H1 (cell line): ENCODE measurements around the gene ACKR3. TPM values are rescaled to one million over a fixed set of nuclear protein-coding genes. Genes with fewer than 3 reads are reported as not detected.

Experiments
- CTCF ChIA-PET: fragments of 300-600 bp; sonication (Branson Sonifier 250); formaldehyde crosslinking; loops from one replicate; lab custom pipeline; 2021; ENCODE audit not compliant: partially characterized antibody; lab: Charles Lee
- POLR2A ChIA-PET: fragments of 300-600 bp; sonication (Branson Sonifier 250); formaldehyde crosslinking; loops from one replicate; lab custom pipeline; 2021; ENCODE audit warnings: inconsistent platforms; ENCODE audit not compliant: partially characterized antibody; lab: Charles Lee
- DNase-seq, 2 experiments: peaks; one replicate each; pipeline versions ENCODE4 v3.0.0 to v3.0.0-alpha.2; 2010 to 2022; ENCODE audit warnings: low spot score in 2 of 2, low read depth in 1 of 2, mixed read lengths in 1 of 2
- FAIRE-seq: peaks from 2 replicates; lab custom pipeline; 2011; peaks lifted over from hg19 to GRCh38; lab: Jason Lieb, UNC
- H2AFZ ChIP-seq: 2 replicates; pipeline ENCODE4 v1.8.1; 2012; ENCODE audit warnings: low read length, inconsistent platforms
- H2AK5ac ChIP-seq: 2 replicates; pipeline ENCODE4 v1.6.1; 2013; ENCODE audit warnings: low read depth, low read length
- H2BK120ac ChIP-seq: replicated peaks from 2 replicates; pipeline ENCODE3; 2013; ENCODE audit warnings: low read depth, low read length, inconsistent platforms
- H2BK12ac ChIP-seq: 2 replicates; pipeline ENCODE4 v1.6.1; 2013; ENCODE audit warnings: low read depth, low read length
- H2BK15ac ChIP-seq: 2 replicates; pipeline ENCODE4 v1.6.1; 2013; ENCODE audit warnings: low read length
- H2BK20ac ChIP-seq: 2 replicates; pipeline ENCODE4 v1.6.1; 2013; ENCODE audit warnings: low read length
- H2BK5ac ChIP-seq: 2 replicates; pipeline ENCODE4 v1.6.1; 2013; ENCODE audit warnings: low read depth, low read length
- H3K14ac ChIP-seq: 2 replicates; pipeline ENCODE4 v1.6.1; 2013; ENCODE audit warnings: inconsistent platforms; ENCODE audit not compliant: insufficient read length
- H3K18ac ChIP-seq: 2 replicates; pipeline ENCODE4 v1.6.1; 2013; ENCODE audit warnings: low read length; ENCODE audit errors: extremely low read depth
- H3K23ac ChIP-seq: 2 replicates; pipeline ENCODE4 v1.6.1; 2013; ENCODE audit warnings: inconsistent platforms; ENCODE audit not compliant: insufficient read length
- H3K23me2 ChIP-seq: 2 replicates; pipeline ENCODE4 v1.6.1; 2013; ENCODE audit warnings: low read depth, low read length
- H3K27ac ChIP-seq: 2 replicates; pipeline ENCODE4 v1.6.1; 2011; ENCODE audit warnings: low read depth, low read length, inconsistent platforms
- H3K27me3 ChIP-seq, 4 experiments: replicated peaks in 1 of 4; 1 replicate in 1 of 4; 2 replicates in 3 of 4; pipeline versions ENCODE4 v1.6.1 to v1.8.1; 2011 to 2013; ENCODE audit warnings: low read length in 3 of 4, mild to moderate bottlenecking in 3 of 4, inconsistent platforms in 2 of 4, mixed read lengths in 2 of 4, moderate library complexity in 1 of 4; ENCODE audit not compliant: control insufficient read depth in 3 of 4, insufficient read depth in 3 of 4; ENCODE audit errors: extremely low read depth in 1 of 4
- H3K36me3 ChIP-seq, 4 experiments: 2 replicates each; pipeline versions ENCODE4 v1.6.1 to v1.8.1; 2011 to 2013; ENCODE audit warnings: mild to moderate bottlenecking in 4 of 4, low read length in 3 of 4, moderate library complexity in 2 of 4, control low read depth in 1 of 4, inconsistent platforms in 1 of 4; ENCODE audit not compliant: insufficient read depth in 4 of 4, control insufficient read depth in 2 of 4
- H3K4ac ChIP-seq: replicated peaks from 2 replicates; pipeline ENCODE3; 2013; ENCODE audit warnings: low read length, low read depth, mixed read lengths, inconsistent platforms; ENCODE audit not compliant: insufficient read length
- H3K4me1 ChIP-seq, 4 experiments: replicated peaks in 1 of 4; 1 replicate in 1 of 4; 2 replicates in 3 of 4; pipeline versions ENCODE4 v1.6.1 to v1.8.1; 2011 to 2013; ENCODE audit warnings: low read length in 3 of 4, inconsistent platforms in 2 of 4, mixed read lengths in 1 of 4; ENCODE audit not compliant: insufficient read depth in 4 of 4, control insufficient read depth in 3 of 4
- H3K4me2 ChIP-seq, 2 experiments: 2 replicates each; pipeline versions ENCODE4 v1.6.1 to v1.8.1; 2011 to 2013; ENCODE audit warnings: low read depth in 2 of 2, low read length in 2 of 2, control low read depth in 1 of 2, inconsistent platforms in 1 of 2, mild to moderate bottlenecking in 1 of 2; ENCODE audit not compliant: insufficient read depth in 1 of 2
- H3K4me3 ChIP-seq, 4 experiments: fragments of 200-600, 300-600 bp in 1 of 4; sonication (generic), shearing (Covaris generic), sonication (Bioruptor Twin) in 1 of 4; 2 replicates each; pipeline versions ENCODE4 v1.5.1 to v1.8.1; 2011 to 2016; ENCODE audit warnings: low read length in 4 of 4, low read depth in 3 of 4, control low read depth in 2 of 4, inconsistent platforms in 2 of 4, mild to moderate bottlenecking in 2 of 4, mixed read lengths in 1 of 4, moderate library complexity in 1 of 4; ENCODE audit not compliant: insufficient read depth in 2 of 4; ENCODE audit errors: extremely low read depth in 1 of 4
- H3K56ac ChIP-seq: replicated peaks from 2 replicates; pipeline ENCODE3; 2013; ENCODE audit warnings: low read depth, mild to moderate bottlenecking, mixed read lengths, low read length, inconsistent platforms; ENCODE audit not compliant: insufficient read length
- H3K79me1 ChIP-seq: 2 replicates; pipeline ENCODE4 v1.6.1; 2013; ENCODE audit warnings: low read depth, low read length, control low read depth
- H3K79me2 ChIP-seq, 2 experiments: 2 replicates each; pipeline versions ENCODE4 v1.6.1 to v1.8.1; 2012 to 2013; ENCODE audit warnings: low read length in 2 of 2, mild to moderate bottlenecking in 2 of 2, inconsistent platforms in 1 of 2; ENCODE audit not compliant: insufficient read depth in 2 of 2, control insufficient read depth in 1 of 2
- H3K9ac ChIP-seq, 4 experiments: replicated peaks in 1 of 4; 1 replicate in 1 of 4; 2 replicates in 3 of 4; pipeline versions ENCODE4 v1.6.1 to v1.8.1; 2011 to 2013; ENCODE audit warnings: low read depth in 3 of 4, low read length in 3 of 4, control low read depth in 2 of 4, mild to moderate bottlenecking in 2 of 4, moderate library complexity in 2 of 4, inconsistent platforms in 1 of 4; ENCODE audit errors: extremely low read depth in 1 of 4
- H3K9me3 ChIP-seq, 2 experiments: 2 replicates each; pipeline versions ENCODE4 v1.6.1 to v1.8.1; 2012 to 2013; ENCODE audit warnings: mild to moderate bottlenecking in 2 of 2, moderate library complexity in 2 of 2, control low read depth in 1 of 2, inconsistent platforms in 1 of 2, low read depth in 1 of 2, low read length in 1 of 2, mixed read lengths in 1 of 2; ENCODE audit not compliant: insufficient read depth in 2 of 2
- H4K20me1 ChIP-seq, 2 experiments: replicated peaks in 1 of 2; 2 replicates each; pipeline versions ENCODE3 to v1.8.1; 2011 to 2013; ENCODE audit warnings: inconsistent platforms in 2 of 2, low read length in 2 of 2, mild to moderate bottlenecking in 1 of 2; ENCODE audit not compliant: insufficient read depth in 2 of 2, control insufficient read depth in 1 of 2
- H4K5ac ChIP-seq: 2 replicates; pipeline ENCODE4 v1.6.1; 2013; ENCODE audit warnings: low read length, low read depth, mixed read lengths, inconsistent platforms; ENCODE audit not compliant: insufficient read length
- H4K8ac ChIP-seq: 2 replicates; pipeline ENCODE4 v1.8.0; 2013; ENCODE audit warnings: mild to moderate bottlenecking, moderate library complexity, low read length, inconsistent platforms; ENCODE audit not compliant: insufficient read depth; ENCODE audit errors: extremely low read depth
- H4K91ac ChIP-seq: replicated peaks from 2 replicates; pipeline ENCODE3; 2013; ENCODE audit warnings: low read length, mixed read lengths, inconsistent platforms; ENCODE audit not compliant: insufficient read length
- ASH2L ChIP-seq: fragments of 200-600, 300-600 bp; sonication (generic); IDR thresholded peaks from one replicate; pipeline ENCODE4 v1.7.1; 2017; ENCODE audit warnings: low read length
- ATF2 ChIP-seq: IDR thresholded peaks from 2 replicates; pipeline ENCODE4 v1.6.1; 2012; ENCODE audit warnings: low read length, inconsistent platforms
- BACH1 ChIP-seq: IDR thresholded peaks from 2 replicates; pipeline ENCODE4 v1.6.1; 2012; ENCODE audit warnings: low read length, improper control_type of control experiment
- CBX5 ChIP-seq: fragments of 300-800, 300-1000 bp; sonication (generic); IDR thresholded peaks from 2 replicates; pipeline ENCODE4 v1.7.1; 2016; ENCODE audit warnings: antibody characterized with exemption, low read length, low read depth
- CHD2 ChIP-seq: IDR thresholded peaks from 2 replicates; pipeline ENCODE4 v1.6.1; 2012; ENCODE audit warnings: low read length, improper control_type of control experiment
- EGR1 ChIP-seq: IDR thresholded peaks from 2 replicates; pipeline ENCODE4 v1.6.1; 2011; ENCODE audit warnings: low read depth, low read length, borderline replicate concordance
- GABPA ChIP-seq: IDR thresholded peaks from 2 replicates; pipeline ENCODE4 v1.6.1; 2011; ENCODE audit warnings: mild to moderate bottlenecking, low read length, moderate library complexity, borderline replicate concordance; ENCODE audit not compliant: insufficient read depth
- GTF2F1 ChIP-seq: IDR thresholded peaks from 2 replicates; pipeline ENCODE4 v1.6.1; 2012; ENCODE audit warnings: low read depth, low read length, improper control_type of control experiment, borderline replicate concordance
- MAX ChIP-seq: IDR thresholded peaks from 2 replicates; pipeline ENCODE4 v1.6.1; 2012; ENCODE audit warnings: inconsistent platforms
- POLR2A ChIP-seq, 2 experiments: IDR thresholded peaks; 1 replicate in 1 of 2; 2 replicates in 1 of 2; pipeline ENCODE4 v1.6.1; 2011; ENCODE audit warnings: low read depth in 2 of 2, low read length in 2 of 2, mild to moderate bottlenecking in 2 of 2; ENCODE audit errors: control extremely low read depth in 1 of 2
- POLR2AphosphoS5 ChIP-seq: IDR thresholded peaks from 2 replicates; pipeline ENCODE4 v1.6.1; 2011; ENCODE audit warnings: low read depth, low read length
- SP4 ChIP-seq: IDR thresholded peaks from 2 replicates; pipeline ENCODE4 v1.6.1; 2012; ENCODE audit warnings: low read length, inconsistent platforms
- TBP ChIP-seq: IDR thresholded peaks from 2 replicates; pipeline ENCODE4 v1.6.1; 2011; ENCODE audit warnings: low read depth, low read length, improper control_type of control experiment
- YY1 ChIP-seq: IDR thresholded peaks from 2 replicates; pipeline ENCODE4 v1.6.1; 2011; ENCODE audit warnings: low read depth, mild to moderate bottlenecking, low read length
- WGBS, 2 experiments: shearing (Covaris generic) in 1 of 2; methylation state at CpG; one replicate each; pipeline versions ENCODE4 v1.1.6 to v1.1.7; 2013 to 2015; ENCODE audit warnings: low lambda C conversion rate in 2 of 2, mixed read lengths in 2 of 2, inconsistent platforms in 1 of 2, low coverage in 1 of 2, missing lambda C conversion rate in 1 of 2; ENCODE audit not compliant: insufficient replicate concordance in 2 of 2, insufficient coverage in 1 of 2, insufficient read length in 1 of 2; ENCODE audit errors: extremely low coverage in 1 of 2, missing lambda C conversion rate in 1 of 2; 5-methylcytosine and 5-hydroxymethylcytosine counted together
- polyA plus RNA-seq, 7 experiments: library from polyadenylated mRNA; depleted of rRNA in 3 of 7; stranded (reverse) in 5 of 7; unstranded in 2 of 7; fragments of >200 nt in 5 of 7; fragments of 200-250 nt in 2 of 7; gene quantifications; 1 replicate in 5 of 7; 2 replicates in 1 of 7; 4 replicates in 1 of 7; pipeline versions ENCODE4 v1.2.1 to v1.2.3, GENCODE V29; 2011 to 2013; ENCODE audit warnings: missing spikeins in 2 of 7, mixed read lengths in 2 of 7
- total RNA-seq: library from RNA; stranded (reverse); fragmentation: NEBNext Ultra II Directional; extraction: Animal tissue kit (Norgen Biotek cat#: 25700); gene quantifications from 2 replicates; pipeline ENCODE4 v1.2.1, GENCODE V29; 2021

ACKR3 gene
- total and polyA plus RNA-seq, 2 of the 8 experiments (the other 6 are each of a cell fraction or from before 2014, with no cell fraction given), result 1.4 to 24.4 TPM

- no peak overlapping the region for H2BK20ac ChIP-seq
- no peak for FAIRE-seq
- H4K91ac ChIP-seq, result no peak overlapping the region
- H3K79me2 ChIP-seq, result no peaks in the 10 kb centered on the region
- H3K18ac ChIP-seq, result no peak overlapping the region
- ChIA-PET CTCF (interaction anchor here (1.6 to 4.1 kb wide), 3 partner anchors 14 to 24 kb away, joined by 5 to 22 read pairs (median 9); no protein-coding TSS in a partner anchor), POLR2A (no interaction called here)
- no peak overlapping the region for H3K23ac ChIP-seq
- H3K9ac ChIP-seq, result no peak overlapping the region
- no peak overlapping the region for H3K14ac ChIP-seq
- no peak overlapping the region for H2BK12ac ChIP-seq
- no peak overlapping the region for H3K27ac ChIP-seq
- H2BK120ac ChIP-seq, result no peak overlapping the region
- no peak overlapping the region for H2BK5ac ChIP-seq
- WGBS, 2 experiments, result 88% methylated on average over 5 of the region's 5 CpGs; no CpG with 5 or more reads in 1 of the 2 experiments
- no peak overlapping the region for H4K5ac ChIP-seq
- H3K4ac ChIP-seq, result no peak overlapping the region
- H4K20me1 ChIP-seq, result no peaks in the 10 kb centered on the region
- no peak overlapping the region for H2BK15ac ChIP-seq
- no peak overlapping the region for H2AFZ ChIP-seq
- H3K36me3 ChIP-seq, result no peaks in the 10 kb centered on the region
- no peaks in the 10 kb centered on the region for H3K79me1 ChIP-seq
- H3K27me3 ChIP-seq, result no peaks in the 10 kb centered on the region
- no peaks in the 10 kb centered on the region; a peak in 1 of 7 replicates for H3K4me1 ChIP-seq
- H3K9me3 ChIP-seq, result no peaks in the 10 kb centered on the region
- H3K4me3 ChIP-seq, result no peak overlapping the region
- 0 out of 2 replicates have a peak overlapping the region, but pooled peaks have one; percentile 10 for H2AK5ac ChIP-seq
- no peak overlapping the region for H3K56ac ChIP-seq
- no peak for DNase-seq
- H3K4me2 ChIP-seq, result no peak overlapping the region
- H3K23me2 ChIP-seq, result peaks cover 2% of the 10 kb centered on the region; the same call in 1 of the 2 replicates
- H4K8ac ChIP-seq, result no peak overlapping the region
- TF ChIP-seq POLR2AphosphoS5 (no peak), SP4 (no peak), CHD2 (no peak), YY1 (no peak), ASH2L (no peak), MAX (no peak), ATF2 (no peak), BACH1 (no peak), POLR2A (IDR thresholded peaks at IDR 0.05; ENCODE audit: control extremely low read depth in 1 of 2, low read depth in 2 of 2, low read length in 2 of 2) (no peak), GABPA (no peak), TBP (no peak), EGR1 (no peak), GTF2F1 (no peak), CBX5 (no peak)
Observed at GRCh38 chr2:236535024-236535423, 34.6 kb upstream of the ACKR3 start.
